Stimulated activated naive CD8-positive, alpha-beta T cell treated with anti-CD3 and anti-CD28 coated beads, Interleukin-15, Interleukin-2, amounts not matched to agents 100 ng/mL and 50 ng/mL, for 24 hours (primary cell): ENCODE measurements around the gene RHOH.

Source experiments
- H3K27ac Mint-ChIP-seq: one replicate; pipeline ENCODE4 v1.8.0; 2021; ENCODE audit warnings: mild to moderate bottlenecking, mixed read lengths
- H3K27me3 Mint-ChIP-seq: one replicate; pipeline ENCODE4 v1.8.0; 2021; ENCODE audit warnings: mixed read lengths
- H3K36me3 Mint-ChIP-seq: one replicate; pipeline ENCODE4 v1.8.0; 2021; ENCODE audit warnings: low read depth, mixed read lengths
- H3K4me1 Mint-ChIP-seq: one replicate; pipeline ENCODE4 v1.8.0; 2021; ENCODE audit warnings: low read depth, mixed read lengths
- H3K4me3 Mint-ChIP-seq: one replicate; pipeline ENCODE4 v1.8.0; 2021; ENCODE audit warnings: mild to moderate bottlenecking, mixed read lengths
- H3K9me3 Mint-ChIP-seq: one replicate; pipeline ENCODE4 v1.8.0; 2021; ENCODE audit warnings: mixed read lengths

RHOH gene

DNA sequence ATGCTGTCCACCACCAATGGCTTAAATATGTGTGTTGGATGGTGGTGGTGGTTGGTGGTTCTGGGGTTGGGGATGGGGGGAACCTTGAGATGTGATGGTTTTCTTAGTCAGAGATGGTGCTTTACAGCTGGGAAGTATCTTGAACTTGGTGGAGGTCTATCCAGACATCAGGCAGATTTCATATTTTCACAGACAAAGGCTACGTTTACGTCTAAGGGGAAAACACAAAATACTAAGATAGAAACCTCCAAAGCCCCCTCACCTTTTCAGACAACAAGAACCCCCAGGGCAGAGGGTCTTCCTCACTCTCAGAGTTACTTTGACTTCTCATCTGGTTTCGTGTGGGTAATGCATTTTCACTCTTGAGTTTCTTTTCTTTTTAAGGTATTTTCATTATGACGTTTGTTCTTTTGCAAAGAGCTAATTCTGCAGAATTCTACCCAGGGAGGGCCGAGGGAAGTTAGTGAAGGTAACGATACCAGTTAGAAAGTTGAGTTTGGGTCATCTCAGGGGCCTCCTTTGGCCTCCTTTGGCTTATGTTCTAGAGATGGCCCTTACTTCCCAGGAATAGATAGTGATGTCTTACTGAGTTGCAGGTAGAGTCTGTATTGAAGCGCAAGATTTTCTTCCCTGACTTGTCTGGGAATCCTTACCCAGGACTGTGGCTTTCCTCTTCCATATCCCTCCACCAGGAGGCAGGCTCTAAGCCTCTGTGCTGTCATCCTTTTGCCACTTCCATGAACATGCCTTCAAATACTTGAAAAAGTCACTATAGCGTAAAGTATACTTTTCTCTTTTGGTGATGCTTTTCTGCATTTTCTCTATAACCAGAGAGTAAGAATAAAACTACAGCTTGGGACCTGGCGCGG, 31.9 kb downstream of the RHOH start:
- no peaks in the 10 kb centered on the region for H3K27me3 Mint-ChIP-seq
- no peaks in the 10 kb centered on the region for H3K9me3 Mint-ChIP-seq
- peaks cover 99% of the 10 kb centered on the region for H3K4me1 Mint-ChIP-seq
- peak overlapping the region; percentile 77 for H3K4me3 Mint-ChIP-seq
- peaks cover 82% of the 10 kb centered on the region for H3K36me3 Mint-ChIP-seq
- peak overlapping the region; percentile 99 for H3K27ac Mint-ChIP-seq

DNA sequence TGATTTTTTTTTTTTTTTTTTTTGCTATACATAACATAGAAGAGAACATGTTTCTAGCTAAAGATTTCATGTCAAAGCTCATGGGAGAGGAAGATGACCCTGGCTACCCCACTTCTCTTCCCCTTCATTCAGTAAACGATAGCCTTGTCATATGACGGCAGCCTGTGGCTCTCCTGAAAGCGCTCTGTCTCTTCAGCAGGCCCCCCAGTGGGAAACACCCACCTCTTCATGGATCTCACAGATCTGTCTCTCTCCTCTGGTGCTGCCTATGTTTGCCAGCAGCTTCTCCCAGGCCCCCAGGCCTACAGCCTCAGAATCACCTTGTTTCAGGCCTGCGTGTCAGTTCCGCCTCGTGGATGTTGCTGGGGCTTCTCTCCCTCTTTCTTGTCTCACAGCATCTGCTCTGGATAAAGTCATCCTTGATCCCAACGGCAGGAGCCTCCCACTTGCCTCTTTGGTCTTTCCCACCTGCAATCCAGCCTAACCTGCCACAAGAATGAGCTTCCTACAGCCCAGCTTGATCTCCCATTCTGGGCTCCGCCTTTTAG, 34.6 kb downstream of the RHOH start:
- H3K9me3 Mint-ChIP-seq: no peaks in the 10 kb centered on the region
- H3K27me3 Mint-ChIP-seq: no peaks in the 10 kb centered on the region
- H3K4me3 Mint-ChIP-seq: peak overlapping the region; percentile 77
- H3K27ac Mint-ChIP-seq: peak overlapping the region; percentile 99
- peaks cover 77% of the 10 kb centered on the region for H3K36me3 Mint-ChIP-seq
- peaks cover 98% of the 10 kb centered on the region for H3K4me1 Mint-ChIP-seq

GRCh38 chr4:40232610-40233009, 35.8 kb downstream of the RHOH start:
- Mint-ChIP-seq H3K36me3 (peaks cover 77% of the 10 kb centered on the region), H3K27me3 (no peaks in the 10 kb centered on the region), H3K4me1 (peaks cover 98% of the 10 kb centered on the region), H3K4me3 (peak overlapping the region; percentile 12), H3K9me3 (no peaks in the 10 kb centered on the region), H3K27ac (peak overlapping the region; percentile 99)

DNA sequence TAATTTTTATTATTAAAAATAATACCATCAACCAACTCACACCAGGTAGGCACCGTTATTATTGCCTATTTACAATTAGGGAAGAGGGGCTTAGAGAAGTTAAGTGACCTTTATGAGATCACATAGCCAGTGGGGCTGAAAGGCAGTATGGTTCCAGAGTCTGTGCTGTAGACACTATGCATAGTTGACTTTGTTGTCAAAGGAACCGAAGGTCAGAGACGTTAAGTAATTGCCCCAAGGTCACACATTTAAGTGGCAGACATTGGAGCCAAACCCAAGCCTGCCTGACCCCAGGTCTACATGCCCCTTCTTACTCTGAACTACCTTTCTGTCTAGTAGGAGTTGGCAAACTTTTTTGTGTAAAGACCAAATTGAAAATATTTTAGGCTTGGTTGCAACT, 36.4 kb downstream of the RHOH start:
- H3K4me3 Mint-ChIP-seq: peak overlapping the region; percentile 41
- peak overlapping the region; percentile 99 for H3K27ac Mint-ChIP-seq
- peaks cover 99% of the 10 kb centered on the region for H3K4me1 Mint-ChIP-seq
- no peaks in the 10 kb centered on the region for H3K9me3 Mint-ChIP-seq
- no peaks in the 10 kb centered on the region for H3K27me3 Mint-ChIP-seq
- peaks cover 81% of the 10 kb centered on the region for H3K36me3 Mint-ChIP-seq

- Mint-ChIP-seq H3K36me3 (peaks cover 82% of the 10 kb centered on the region), H3K9me3 (no peaks in the 10 kb centered on the region), H3K4me1 (peaks cover 99% of the 10 kb centered on the region), H3K27me3 (no peaks in the 10 kb centered on the region), H3K27ac (peak overlapping the region; percentile 99), H3K4me3 (peak overlapping the region; percentile 59)
These were observed 37.7 kb downstream of the RHOH start for GRCh38 chr4:40234519-40235039.

DNA sequence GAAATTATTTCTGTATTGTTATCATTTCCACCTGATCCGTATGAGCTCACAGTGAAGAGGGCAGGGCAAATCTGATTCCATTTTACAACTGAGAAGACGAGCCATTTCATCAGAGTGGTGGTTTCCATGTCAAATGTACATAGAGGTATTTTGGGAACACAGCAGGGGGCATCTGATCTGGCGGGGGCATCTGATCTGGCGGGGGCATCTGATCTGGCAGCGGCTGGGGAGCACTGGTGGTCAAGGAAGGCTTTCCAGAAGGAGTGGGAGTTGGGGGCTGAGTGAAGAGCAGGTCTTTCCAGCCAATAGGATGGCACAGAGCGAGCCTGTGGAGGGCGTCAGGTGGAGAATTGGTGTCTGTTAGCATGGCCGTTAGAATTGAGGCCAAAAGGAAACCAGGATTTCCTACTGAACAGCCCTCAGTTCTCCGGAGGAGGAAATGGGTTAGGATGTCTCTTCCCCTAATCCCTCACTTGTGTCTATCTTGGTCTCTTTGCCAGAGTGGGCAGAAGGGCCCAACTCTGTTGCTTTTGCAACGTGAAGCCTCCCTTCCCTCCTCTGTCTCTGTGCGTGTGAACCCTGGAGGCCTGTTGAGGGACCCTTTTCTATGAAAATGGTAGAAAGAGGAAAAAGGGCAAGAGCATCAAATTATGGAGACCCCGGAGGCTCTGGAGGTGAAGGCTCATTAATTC, 41.3 kb downstream of the RHOH start:
- no peaks in the 10 kb centered on the region for H3K27me3 Mint-ChIP-seq
- peak overlapping the region; percentile 99 for H3K27ac Mint-ChIP-seq
- H3K36me3 Mint-ChIP-seq: peaks cover 82% of the 10 kb centered on the region
- no peaks in the 10 kb centered on the region for H3K9me3 Mint-ChIP-seq
- peak overlapping the region; percentile 87 for H3K4me3 Mint-ChIP-seq
- peaks cover 97% of the 10 kb centered on the region for H3K4me1 Mint-ChIP-seq

GRCh38 chr4:40238700-40239548, 42.1 kb downstream of the RHOH start:
- peaks cover 97% of the 10 kb centered on the region for H3K4me1 Mint-ChIP-seq
- no peaks in the 10 kb centered on the region for H3K9me3 Mint-ChIP-seq
- H3K36me3 Mint-ChIP-seq: peaks cover 90% of the 10 kb centered on the region
- H3K27ac Mint-ChIP-seq: peak overlapping the region; percentile 99
- H3K27me3 Mint-ChIP-seq: no peaks in the 10 kb centered on the region
- peak overlapping the region; percentile 87 for H3K4me3 Mint-ChIP-seq

GRCh38 chr4:40240040-40240653, 43.3 kb downstream of the RHOH start:
- H3K9me3 Mint-ChIP-seq: no peaks in the 10 kb centered on the region
- H3K4me3 Mint-ChIP-seq: peak overlapping the region; percentile 87
- H3K27me3 Mint-ChIP-seq: no peaks in the 10 kb centered on the region
- peaks cover 97% of the 10 kb centered on the region for H3K4me1 Mint-ChIP-seq
- peak overlapping the region; percentile 99 for H3K27ac Mint-ChIP-seq
- peaks cover 90% of the 10 kb centered on the region for H3K36me3 Mint-ChIP-seq

DNA sequence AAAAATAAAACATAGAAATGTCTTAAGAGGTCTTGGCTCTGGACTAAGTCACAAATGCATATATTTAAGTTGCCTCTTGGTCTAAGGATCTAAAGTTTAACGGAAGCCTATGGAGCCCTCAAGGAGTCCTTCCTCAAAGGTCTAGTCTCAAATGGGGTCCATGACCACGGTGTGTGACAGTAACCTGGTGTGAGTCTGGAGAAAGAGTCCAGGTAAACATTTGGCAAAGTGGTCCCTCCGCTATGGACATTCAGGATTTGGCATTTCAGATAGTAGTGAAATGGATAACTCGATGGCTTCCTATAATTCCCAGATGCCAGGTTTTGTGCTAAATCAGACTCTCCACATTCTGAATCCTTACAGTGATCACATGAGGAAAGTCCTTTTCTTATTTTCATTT, 44.2 kb downstream of the RHOH start:
- Mint-ChIP-seq H3K9me3 (no peaks in the 10 kb centered on the region), H3K36me3 (peaks cover 94% of the 10 kb centered on the region), H3K27me3 (no peaks in the 10 kb centered on the region), H3K4me1 (peaks cover 97% of the 10 kb centered on the region), H3K4me3 (peak overlapping the region; percentile 81), H3K27ac (peak overlapping the region; percentile 96)

DNA sequence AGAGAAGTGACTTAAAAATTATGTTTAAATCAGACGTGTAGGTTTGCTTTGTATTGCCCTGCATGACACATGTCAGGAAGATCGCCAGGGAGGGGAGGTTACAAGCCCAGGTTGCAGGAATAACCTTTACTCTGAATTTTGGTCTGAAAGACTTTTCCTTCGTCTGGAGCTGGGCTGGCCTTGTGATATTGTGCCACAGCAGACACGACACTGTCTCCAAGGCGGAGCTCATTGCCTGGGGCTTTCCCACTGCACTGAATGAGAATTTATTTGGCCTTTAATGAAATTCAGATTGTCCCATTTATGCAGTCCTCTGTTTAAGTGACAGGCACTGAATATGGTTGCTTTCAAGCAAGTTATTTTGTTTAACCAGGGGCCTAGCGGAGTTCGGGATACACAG, 45.1 kb downstream of the RHOH start:
- H3K36me3 Mint-ChIP-seq: peaks cover 92% of the 10 kb centered on the region
- H3K4me1 Mint-ChIP-seq: peaks cover 97% of the 10 kb centered on the region
- H3K27ac Mint-ChIP-seq: peak overlapping the region; percentile 96
- H3K9me3 Mint-ChIP-seq: no peaks in the 10 kb centered on the region
- H3K27me3 Mint-ChIP-seq: no peaks in the 10 kb centered on the region
- peak overlapping the region; percentile 81 for H3K4me3 Mint-ChIP-seq

GRCh38 chr4:40243386-40243948, 46.6 kb downstream of the RHOH start:
- Mint-ChIP-seq H3K27me3 (no peaks in the 10 kb centered on the region), H3K9me3 (no peaks in the 10 kb centered on the region), H3K27ac (peak overlapping the region; percentile 96), H3K36me3 (peaks cover 85% of the 10 kb centered on the region), H3K4me1 (peaks cover 97% of the 10 kb centered on the region), H3K4me3 (peak overlapping the region; percentile 81)

- H3K36me3 Mint-ChIP-seq: peaks cover 84% of the 10 kb centered on the region
- H3K4me1 Mint-ChIP-seq: peaks cover 95% of the 10 kb centered on the region
- H3K4me3 Mint-ChIP-seq: peak overlapping the region; percentile 67
- H3K27ac Mint-ChIP-seq: peak overlapping the region; percentile 88
- no peaks in the 10 kb centered on the region for H3K9me3 Mint-ChIP-seq
- no peaks in the 10 kb centered on the region for H3K27me3 Mint-ChIP-seq
These were observed 47.8 kb downstream of the RHOH start for GRCh38 chr4:40244606-40245005.

GRCh38 chr4:40245550-40245949, 48.7 kb downstream of the RHOH start:
- peak overlapping the region; percentile 67 for H3K4me3 Mint-ChIP-seq
- H3K4me1 Mint-ChIP-seq: peaks cover 93% of the 10 kb centered on the region
- peak overlapping the region; percentile 88 for H3K27ac Mint-ChIP-seq
- H3K9me3 Mint-ChIP-seq: no peaks in the 10 kb centered on the region
- H3K36me3 Mint-ChIP-seq: peaks cover 76% of the 10 kb centered on the region
- no peaks in the 10 kb centered on the region for H3K27me3 Mint-ChIP-seq
